Measurements from ENCODE around the gene TIMM44. TPM values are rescaled to one million over a fixed set of nuclear protein-coding genes. Genes with fewer than 3 reads are reported as not detected.
A peak's percentile ranks its signal among the peaks of the same experiment; 100 is the strongest.

TIMM44 gene
- total RNA-seq, 4 donors from 2014 or later = 59.7 to 102 (median 71.8) TPM

DNA sequence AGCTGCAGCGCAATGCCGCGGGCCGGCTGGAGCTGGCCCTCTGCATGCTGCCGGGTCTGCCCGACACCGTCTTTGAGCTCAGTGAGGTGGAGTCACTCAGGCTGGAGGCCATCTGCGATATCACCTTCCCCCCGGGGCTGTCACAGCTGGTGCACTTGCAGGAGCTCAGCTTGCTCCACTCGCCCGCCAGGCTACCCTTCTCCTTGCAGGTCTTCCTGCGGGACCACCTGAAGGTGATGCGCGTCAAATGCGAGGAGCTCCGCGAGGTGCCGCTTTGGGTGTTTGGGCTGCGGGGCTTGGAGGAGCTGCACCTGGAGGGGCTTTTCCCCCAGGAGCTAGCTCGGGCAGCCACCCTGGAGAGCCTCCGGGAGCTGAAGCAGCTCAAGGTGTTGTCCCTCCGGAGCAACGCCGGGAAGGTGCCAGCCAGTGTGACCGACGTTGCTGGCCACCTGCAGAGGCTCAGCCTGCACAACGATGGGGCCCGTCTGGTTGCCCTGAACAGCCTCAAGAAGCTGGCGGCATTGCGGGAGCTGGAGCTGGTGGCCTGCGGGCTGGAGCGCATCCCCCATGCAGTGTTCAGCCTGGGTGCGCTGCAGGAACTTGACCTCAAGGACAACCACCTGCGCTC lies 43.6 kb downstream of the TIMM44 start:
- peaks cover 8 to 17% (median 17%) of the 10 kb centered on the region in 4 donors for H3K4me1 ChIP-seq
- DNase-seq = peak; percentile 6
- in situ Hi-C loops (cut with MboI; ENCODE audit: low pct_ligation_motif_present in 1 of 4, low pct_unique_long_range_greater_than_20kb in 1 of 4, low sequenced_read_pairs in 3 of 4) = no loop called here
- no peak for TF ChIP-seq POLR2A (IDR thresholded peaks at IDR 0.05)
- intact Hi-C loops (cut with DNase I; ENCODE audit: low total_unique reads) = loop anchor here (5.0 kb wide), 1 partner anchor 1432 kb away; no protein-coding TSS in a partner anchor
- H3K27ac ChIP-seq = no peak overlapping the region
- H3K9me3 ChIP-seq = no peaks in the 10 kb centered on the region
- no peaks in the 10 kb centered on the region for H3K27me3 ChIP-seq
- H3K4me3 ChIP-seq = no peak overlapping the region
- H3K36me3 ChIP-seq = no peaks in the 10 kb centered on the region
- WGBS, 2 donors (ENCODE audit: low coverage in 1 of 2) = 94% methylated on average over 21 of the region's 34 CpGs; no CpG with 5 or more reads in 1 of the 2 donors

DNA sequence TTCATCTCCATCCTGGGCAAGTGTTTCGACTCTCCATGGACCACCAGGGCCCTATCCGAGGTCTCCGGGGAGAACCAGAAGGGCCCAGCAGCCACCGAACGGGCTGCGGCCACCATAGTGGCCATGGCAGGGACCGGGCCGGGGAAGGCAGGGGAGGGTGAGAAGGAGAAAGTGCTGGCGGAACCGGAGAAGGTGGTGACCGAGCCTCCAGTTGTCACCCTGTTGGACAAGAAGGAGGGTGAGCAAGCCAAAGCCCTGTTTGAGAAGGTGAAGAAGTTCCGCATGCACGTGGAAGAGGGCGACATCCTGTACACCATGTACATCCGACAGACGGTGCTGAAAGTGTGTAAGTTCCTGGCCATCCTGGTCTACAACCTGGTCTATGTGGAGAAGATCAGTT lies 44.5 kb downstream of the TIMM44 start:
- intact Hi-C loops (cut with DNase I; ENCODE audit: low total_unique reads) (loop anchor here (5.0 kb wide), 1 partner anchor 1433 kb away; no protein-coding TSS in a partner anchor), in situ Hi-C loops (cut with MboI; ENCODE audit: low pct_ligation_motif_present in 1 of 4, low pct_unique_long_range_greater_than_20kb in 1 of 4, low sequenced_read_pairs in 3 of 4) (no loop called here)
- Histone ChIP-seq H3K27me3 (no peaks in the 10 kb centered on the region), H3K27ac (no peak overlapping the region), H3K36me3 (no peaks in the 10 kb centered on the region), H3K4me1 (peaks cover 3 to 15% (median 12%) of the 10 kb centered on the region in 4 donors), H3K4me3 (no peak overlapping the region), H3K9me3 (no peaks in the 10 kb centered on the region)
- TF ChIP-seq CTCF (IDR thresholded peaks at IDR 0.05) (no peak), POLR2A (IDR thresholded peaks at IDR 0.05) (no peak)
- WGBS, 2 donors (ENCODE audit: low coverage in 1 of 2) = 94% methylated on average over 16 of the region's 16 CpGs; no CpG with 5 or more reads in 1 of the 2 donors
- DNase-seq = peak; percentile 6

DNA sequence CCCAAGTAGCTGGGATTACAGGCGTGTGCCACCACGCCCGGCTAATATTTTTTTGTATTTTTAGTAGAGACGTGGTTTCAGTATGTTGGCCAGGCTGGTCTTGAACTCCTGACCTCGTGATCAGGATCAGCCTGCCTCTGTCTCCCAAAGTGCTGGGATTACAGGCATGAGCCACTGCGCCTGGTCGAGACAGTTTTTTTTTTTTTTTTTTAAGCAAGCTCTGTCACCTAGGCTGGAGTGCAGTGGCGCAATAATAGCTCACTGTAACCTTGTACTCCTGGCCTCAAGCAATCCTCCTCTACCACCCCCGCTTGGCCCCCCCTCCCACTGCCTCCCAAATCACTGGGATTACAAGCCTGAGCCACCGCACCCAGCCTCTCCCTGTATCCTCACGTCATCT lies 46.2 kb downstream of the TIMM44 start:
- Histone ChIP-seq H3K4me3 (no peak overlapping the region), H3K36me3 (no peaks in the 10 kb centered on the region), H3K27ac (no peak overlapping the region), H3K4me1 (peaks cover 0 to 6% (median 3%) of the 10 kb centered on the region in 4 donors), H3K27me3 (no peaks in the 10 kb centered on the region), H3K9me3 (no peaks in the 10 kb centered on the region)
- intact Hi-C loops (cut with DNase I; ENCODE audit: low total_unique reads) = loop anchor here (5.0 kb wide), 1 partner anchor 1435 kb away; no protein-coding TSS in a partner anchor
- 85 to 89% methylated on average over 3 to 11 of the region's 11 CpGs for WGBS, 2 donors (ENCODE audit: low coverage in 1 of 2)
- in situ Hi-C loops (cut with MboI; ENCODE audit: low pct_ligation_motif_present in 1 of 4, low pct_unique_long_range_greater_than_20kb in 1 of 4, low sequenced_read_pairs in 3 of 4) = no loop called here
- no peak for TF ChIP-seq EP300 (IDR thresholded peaks at IDR 0.05; ENCODE audit: low read depth)
- no peak for TF ChIP-seq POLR2AphosphoS5 (IDR thresholded peaks at IDR 0.05)
- TF ChIP-seq POLR2A (IDR thresholded peaks at IDR 0.05) = no peak
- TF ChIP-seq CTCF (IDR thresholded peaks at IDR 0.05) = no peak
- DNase-seq = no peak

- intact Hi-C loops (cut with DNase I; ENCODE audit: low total_unique reads) (loop anchor here (5.0 kb wide), 1 partner anchor 1437 kb away; no protein-coding TSS in a partner anchor), in situ Hi-C loops (cut with MboI; ENCODE audit: low pct_ligation_motif_present in 1 of 4, low pct_unique_long_range_greater_than_20kb in 1 of 4, low sequenced_read_pairs in 3 of 4) (no loop called here)
- 84% methylated on average over 13 of the region's 13 CpGs; no CpG with 5 or more reads in 1 of the 2 donors for WGBS, 2 donors (ENCODE audit: low coverage in 1 of 2)
- no peaks in the 10 kb centered on the region for H3K36me3 ChIP-seq
- H3K9me3 ChIP-seq = no peaks in the 10 kb centered on the region
- H3K4me3 ChIP-seq = no peak overlapping the region
- peaks cover 0 to 6% (median 3%) of the 10 kb centered on the region in 4 donors for H3K4me1 ChIP-seq
- no peaks in the 10 kb centered on the region for H3K27me3 ChIP-seq
- no peak overlapping the region for H3K27ac ChIP-seq
- DNase-seq = peak; percentile 6
- TF ChIP-seq CTCF (IDR thresholded peaks at IDR 0.05) = no peak
- no peak for TF ChIP-seq EP300 (IDR thresholded peaks at IDR 0.05; ENCODE audit: low read depth)
- TF ChIP-seq POLR2A (IDR thresholded peaks at IDR 0.05) = no peak
- TF ChIP-seq POLR2AphosphoS5 (IDR thresholded peaks at IDR 0.05) = no peak
Measured at GRCh38 chr19:7895565-7895964, 47.9 kb downstream of the TIMM44 start.
